ENCODE results near the gene DDTL. TPM values are rescaled to one million over a fixed set of nuclear protein-coding genes. Genes with fewer than 3 reads are reported as not detected.

Gene DDTL
- 1.3 to 1.8 TPM (median 1.7 TPM) in 5 replicates for total RNA-seq (2022; extraction: Qiagen RNA extraction)

GRCh38 chr22:23966568-23966967 lies at the start of gene DDTL:
Gene DDTL, plus strand, starts transcription at chr22:23966888. Its CDS starts 27 bp downstream, at chr22:23966915.

GRCh38 chr22:23961084-23961771 lies 5.5 kb upstream of the DDTL start, which contains the start of gene GSTT2B:
Gene GSTT2B, minus strand, starts transcription at chr22:23961195. Its CDS starts 64 bp downstream, at chr22:23961131.

GRCh38 chr22:23974345-23974744 lies 7.7 kb downstream of the DDTL start, which contains the start of gene DDT:
Gene DDT, minus strand, starts transcription at chr22:23974441. Its CDS starts 27 bp downstream, at chr22:23974414.

GRCh38 chr22:23979557-23980240 lies 13.0 kb downstream of the DDTL start, which contains the start of gene GSTT2:
Gene GSTT2, plus strand, starts transcription at chr22:23980134.

DNA sequence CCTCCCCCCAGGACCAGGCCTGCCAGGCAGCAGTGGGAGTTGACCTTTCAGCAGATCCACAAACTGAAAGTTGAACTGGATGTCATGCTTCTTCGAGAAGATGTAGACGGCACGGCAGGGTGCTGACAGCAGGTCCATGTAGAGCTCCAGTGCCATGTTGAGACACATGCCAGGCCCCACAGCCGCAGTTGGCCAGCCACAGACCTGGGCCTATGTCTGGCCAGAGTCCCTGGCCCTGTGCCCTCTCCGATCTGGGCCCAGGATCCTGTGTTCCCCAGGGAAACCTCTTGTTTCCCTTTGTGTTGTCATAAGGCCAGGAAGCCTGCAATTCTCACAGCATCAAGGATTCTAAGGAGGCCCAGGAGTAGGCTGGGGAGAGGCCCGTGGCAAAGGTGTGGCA lies 38.5 kb downstream of the DDTL start, which contains the start of gene GSTT4:
Gene GSTT4, minus strand, starts transcription at position 253 of the 400 bp plus-strand sequence. Its CDS starts 97 bp downstream, at position 156.

Other genes with a start within 250 kb of the DDTL start
- gene ZNF70, start 215.8 kb upstream of the DDTL start, total RNA-seq (2022; extraction: Qiagen RNA extraction): 0.91 to 1.4 TPM (median 1.0 TPM) in 5 replicates
- 0.74 to 1.0 TPM (median 0.77 TPM) in 5 replicates for gene VPREB3, start 212.5 kb upstream of the DDTL start, total RNA-seq (2022; extraction: Qiagen RNA extraction)
- not detected in 5 replicates for gene C22orf15, start 203.9 kb upstream of the DDTL start, total RNA-seq (2022; extraction: Qiagen RNA extraction)
- 78.0 to 199 TPM (median 189 TPM) in 5 replicates for gene CHCHD10, start 198.9 kb upstream of the DDTL start, total RNA-seq (2022; extraction: Qiagen RNA extraction)
- 0.13 to 0.29 TPM (median 0.18 TPM) in 5 replicates for gene MMP11, start 194.0 kb upstream of the DDTL start, total RNA-seq (2022; extraction: Qiagen RNA extraction)
- gene SMARCB1, start 179.9 kb upstream of the DDTL start, total RNA-seq (2022; extraction: Qiagen RNA extraction): 50.3 to 55.9 TPM (median 53.2 TPM) in 5 replicates
- gene DERL3, start 127.9 kb upstream of the DDTL start, total RNA-seq (2022; extraction: Qiagen RNA extraction): 0.42 to 0.74 TPM (median 0.59 TPM) in 5 replicates
- 8.9 to 10.5 TPM (median 9.9 TPM) in 5 replicates for gene SLC2A11, start 109.0 kb upstream of the DDTL start, total RNA-seq (2022; extraction: Qiagen RNA extraction)
- gene MIF, start 72.5 kb upstream of the DDTL start, total RNA-seq (2022; extraction: Qiagen RNA extraction): 487 to 986 TPM (median 932 TPM) in 5 replicates
- 0.15 to 0.48 TPM (median 0.34 TPM) in 5 replicates for gene GSTT2B, start 5.7 kb upstream of the DDTL start, total RNA-seq (2022; extraction: Qiagen RNA extraction)
- 114 to 185 TPM (median 157 TPM) in 5 replicates for gene DDT, start 7.6 kb downstream of the DDTL start, total RNA-seq (2022; extraction: Qiagen RNA extraction)
- gene GSTT2, start 13.2 kb downstream of the DDTL start, total RNA-seq (2022; extraction: Qiagen RNA extraction): 0.27 TPM in 1 of 5 replicates, not detected in the others
- gene GSTT4, start 38.6 kb downstream of the DDTL start, total RNA-seq (2022; extraction: Qiagen RNA extraction): not detected in 5 replicates
- gene CABIN1, start 44.4 kb downstream of the DDTL start, total RNA-seq (2022; extraction: Qiagen RNA extraction): 28.4 to 38.5 TPM (median 35.0 TPM) in 5 replicates
- 67.6 to 83.6 TPM (median 81.4 TPM) in 5 replicates for gene SUSD2, start 214.6 kb downstream of the DDTL start, total RNA-seq (2022; extraction: Qiagen RNA extraction)

Measured in A549 treated with AZD2906 at 1 μM for 4 hours (cell line).